Measurements from ENCODE around the gene USP20.

Gene USP20

GRCh38 chr9:129881547-129882324 lies 46.5 kb downstream of the USP20 start:
- H3K9ac ChIP-seq (ENCODE audit: low read depth in 1 of 2, low read length in 2 of 2): no peak overlapping the region
- H3K4me3 ChIP-seq (ENCODE audit: low read depth in 1 of 2, low read length in 2 of 2): no peak overlapping the region
- H3K4me1 ChIP-seq (ENCODE audit: control insufficient read depth in 1 of 2, insufficient read depth in 2 of 2, low read length in 2 of 2): peaks cover 25 to 28% of the 10 kb centered on the region in 2 donors
- peaks cover 1 to 2% of the 10 kb centered on the region in 2 donors for H3K27me3 ChIP-seq (ENCODE audit: control insufficient read depth in 1 of 2, insufficient read depth in 2 of 2, low read length in 2 of 2)
- no peaks in the 10 kb centered on the region for H3K9me3 ChIP-seq (ENCODE audit: control insufficient read depth in 1 of 2, low read length in 2 of 2)
- no peak overlapping the region for H3K27ac ChIP-seq (ENCODE audit: low read depth, low read length)
- H3K36me3 ChIP-seq (ENCODE audit: control insufficient read depth in 1 of 2, insufficient read depth in 2 of 2, low read length in 2 of 2): peaks cover 2 to 28% of the 10 kb centered on the region in 2 donors

- Histone ChIP-seq H3K9ac (ENCODE audit: low read depth in 1 of 2, low read length in 2 of 2) (peak overlapping the region; percentile 45 to 71), H3K27ac (ENCODE audit: low read depth, low read length) (peak overlapping the region; percentile 78), H3K27me3 (ENCODE audit: control insufficient read depth in 1 of 2, insufficient read depth in 2 of 2, low read length in 2 of 2) (peaks cover 4 to 8% of the 10 kb centered on the region in 2 donors), H3K9me3 (ENCODE audit: control insufficient read depth in 1 of 2, low read length in 2 of 2) (no peaks in the 10 kb centered on the region), H3K36me3 (ENCODE audit: control insufficient read depth in 1 of 2, insufficient read depth in 2 of 2, low read length in 2 of 2) (peaks cover 0 to 21% of the 10 kb centered on the region in 2 donors), H3K4me3 (ENCODE audit: low read depth in 1 of 2, low read length in 2 of 2) (peak overlapping the region; percentile 59 to 88), H3K4me1 (ENCODE audit: control insufficient read depth in 1 of 2, insufficient read depth in 2 of 2, low read length in 2 of 2) (peaks cover 34 to 36% of the 10 kb centered on the region in 2 donors)
These were observed 49.2 kb downstream of the USP20 start for GRCh38 chr9:129884220-129885017.

DNA sequence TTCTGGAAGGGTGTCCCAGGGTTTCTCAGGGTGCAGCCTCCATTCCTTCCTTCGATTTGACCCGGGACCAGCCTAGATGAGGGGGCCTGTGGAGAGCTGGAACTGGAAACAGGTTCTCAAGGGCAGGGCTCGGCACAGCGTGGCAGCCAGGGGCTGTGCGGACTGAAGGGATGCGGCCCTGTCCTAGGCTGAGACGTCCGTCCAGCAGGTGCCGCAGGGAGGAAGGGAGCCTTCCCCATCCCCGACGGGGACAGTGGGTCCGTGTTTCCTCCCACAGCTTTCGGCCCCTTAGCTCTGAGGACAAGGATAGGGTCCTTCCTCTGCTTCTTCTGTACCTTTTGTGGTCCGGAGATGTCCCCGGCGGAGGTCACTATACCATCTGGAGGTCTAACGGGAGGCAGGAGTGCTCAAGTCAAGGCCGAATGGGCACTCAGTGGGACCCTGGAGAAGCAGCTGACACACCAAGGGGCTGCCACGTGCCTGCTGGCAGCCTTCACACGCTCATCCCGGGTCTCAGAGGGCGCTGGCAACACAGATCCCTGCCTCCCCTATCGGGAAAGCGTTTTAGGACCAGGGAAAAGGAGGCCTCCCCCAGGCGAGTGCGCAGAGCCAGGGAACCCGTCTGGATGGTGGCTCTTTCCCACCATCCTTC lies 49.9 kb downstream of the USP20 start:
- Histone ChIP-seq H3K27me3 (ENCODE audit: control insufficient read depth in 1 of 2, insufficient read depth in 2 of 2, low read length in 2 of 2) (peaks cover 4 to 8% of the 10 kb centered on the region in 2 donors), H3K36me3 (ENCODE audit: control insufficient read depth in 1 of 2, insufficient read depth in 2 of 2, low read length in 2 of 2) (peaks cover 0 to 21% of the 10 kb centered on the region in 2 donors), H3K4me3 (ENCODE audit: low read depth in 1 of 2, low read length in 2 of 2) (peak overlapping the region; percentile 59 to 88), H3K9ac (ENCODE audit: low read depth in 1 of 2, low read length in 2 of 2) (peak overlapping the region; percentile 45 to 71), H3K27ac (ENCODE audit: low read depth, low read length) (peak overlapping the region; percentile 78), H3K4me1 (ENCODE audit: control insufficient read depth in 1 of 2, insufficient read depth in 2 of 2, low read length in 2 of 2) (peaks cover 34 to 41% of the 10 kb centered on the region in 2 donors), H3K9me3 (ENCODE audit: control insufficient read depth in 1 of 2, low read length in 2 of 2) (no peaks in the 10 kb centered on the region)

- Histone ChIP-seq H3K27ac (ENCODE audit: low read depth, low read length) (peak overlapping the region; percentile 78), H3K27me3 (ENCODE audit: control insufficient read depth in 1 of 2, insufficient read depth in 2 of 2, low read length in 2 of 2) (peaks cover 4 to 8% of the 10 kb centered on the region in 2 donors), H3K9ac (ENCODE audit: low read depth in 1 of 2, low read length in 2 of 2) (peak overlapping the region; percentile 45 to 71), H3K9me3 (ENCODE audit: control insufficient read depth in 1 of 2, low read length in 2 of 2) (no peaks in the 10 kb centered on the region), H3K4me3 (ENCODE audit: low read depth in 1 of 2, low read length in 2 of 2) (peak overlapping the region; percentile 59 to 88), H3K4me1 (ENCODE audit: control insufficient read depth in 1 of 2, insufficient read depth in 2 of 2, low read length in 2 of 2) (peaks cover 34 to 42% of the 10 kb centered on the region in 2 donors), H3K36me3 (ENCODE audit: control insufficient read depth in 1 of 2, insufficient read depth in 2 of 2, low read length in 2 of 2) (peaks cover 0 to 18% of the 10 kb centered on the region in 2 donors)
These were observed 50.4 kb downstream of the USP20 start for GRCh38 chr9:129885670-129886106.

GRCh38 chr9:129886226-129887174 lies 51.2 kb downstream of the USP20 start:
- Histone ChIP-seq H3K27ac (ENCODE audit: low read depth, low read length) (peak overlapping the region; percentile 78), H3K4me1 (ENCODE audit: control insufficient read depth in 1 of 2, insufficient read depth in 2 of 2, low read length in 2 of 2) (peaks cover 36 to 42% of the 10 kb centered on the region in 2 donors), H3K9ac (ENCODE audit: low read depth in 1 of 2, low read length in 2 of 2) (peak overlapping the region; percentile 20 to 71), H3K36me3 (ENCODE audit: control insufficient read depth in 1 of 2, insufficient read depth in 2 of 2, low read length in 2 of 2) (peaks cover 0 to 10% of the 10 kb centered on the region in 2 donors), H3K4me3 (ENCODE audit: low read depth in 1 of 2, low read length in 2 of 2) (peak overlapping the region; percentile 30 to 88), H3K9me3 (ENCODE audit: control insufficient read depth in 1 of 2, low read length in 2 of 2) (no peaks in the 10 kb centered on the region), H3K27me3 (ENCODE audit: control insufficient read depth in 1 of 2, insufficient read depth in 2 of 2, low read length in 2 of 2) (peaks cover 4 to 8% of the 10 kb centered on the region in 2 donors)

DNA sequence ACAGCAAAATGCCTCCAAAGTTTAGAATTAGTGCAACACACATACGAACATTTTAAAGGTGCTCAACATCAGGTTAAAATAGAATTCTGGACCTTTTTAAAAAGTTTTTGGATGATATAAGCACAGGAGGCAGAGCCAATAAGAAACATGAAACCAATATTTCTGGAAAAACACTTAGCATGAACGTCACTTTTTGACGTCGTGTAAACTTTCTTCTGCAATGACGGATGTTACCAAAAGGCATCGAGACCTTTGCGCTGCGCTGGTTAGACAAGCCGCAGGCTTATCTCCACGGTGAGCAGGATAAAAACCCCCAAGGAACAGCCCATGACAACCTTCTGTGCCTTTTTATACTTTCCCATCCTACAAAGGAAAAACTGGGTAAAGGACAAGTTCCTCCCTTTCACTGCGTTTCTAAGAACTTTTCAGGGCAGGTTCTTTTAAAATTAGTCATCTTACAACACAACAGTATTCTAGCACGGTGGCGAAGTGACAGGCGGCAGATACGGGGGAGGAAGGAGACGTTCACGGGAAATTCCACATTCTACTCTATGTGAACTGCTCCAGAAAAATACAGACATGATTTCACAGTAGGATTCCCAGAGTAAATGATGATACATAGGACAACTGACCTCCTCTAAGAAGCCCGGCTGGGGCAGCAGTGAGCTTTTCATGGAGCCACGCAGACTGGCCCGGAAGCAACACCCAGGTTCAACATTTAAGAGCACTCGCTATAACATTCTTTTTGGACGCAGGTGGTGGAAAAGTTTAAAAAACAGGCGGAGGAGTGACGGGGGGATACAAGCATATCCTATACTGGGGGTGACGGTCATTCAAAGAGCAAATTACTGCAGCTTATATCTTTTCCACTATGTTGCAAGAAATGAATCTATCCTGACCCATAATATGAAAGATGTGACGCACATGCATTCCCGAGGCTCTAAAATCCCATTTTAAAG lies 52.4 kb downstream of the USP20 start:
- Histone ChIP-seq H3K4me3 (ENCODE audit: low read depth in 1 of 2, low read length in 2 of 2) (peak overlapping the region; percentile 33 to 41), H3K9me3 (ENCODE audit: control insufficient read depth in 1 of 2, low read length in 2 of 2) (no peaks in the 10 kb centered on the region), H3K36me3 (ENCODE audit: control insufficient read depth in 1 of 2, insufficient read depth in 2 of 2, low read length in 2 of 2) (peaks cover 0 to under 1% of the 10 kb centered on the region in 2 donors), H3K27ac (ENCODE audit: low read depth, low read length) (peak overlapping the region; percentile 78), H3K4me1 (ENCODE audit: control insufficient read depth in 1 of 2, insufficient read depth in 2 of 2, low read length in 2 of 2) (peaks cover 39 to 42% of the 10 kb centered on the region in 2 donors), H3K9ac (ENCODE audit: low read depth in 1 of 2, low read length in 2 of 2) (peak overlapping the region; percentile 30 to 71), H3K27me3 (ENCODE audit: control insufficient read depth in 1 of 2, insufficient read depth in 2 of 2, low read length in 2 of 2) (peaks cover 4 to 11% of the 10 kb centered on the region in 2 donors)

DNA sequence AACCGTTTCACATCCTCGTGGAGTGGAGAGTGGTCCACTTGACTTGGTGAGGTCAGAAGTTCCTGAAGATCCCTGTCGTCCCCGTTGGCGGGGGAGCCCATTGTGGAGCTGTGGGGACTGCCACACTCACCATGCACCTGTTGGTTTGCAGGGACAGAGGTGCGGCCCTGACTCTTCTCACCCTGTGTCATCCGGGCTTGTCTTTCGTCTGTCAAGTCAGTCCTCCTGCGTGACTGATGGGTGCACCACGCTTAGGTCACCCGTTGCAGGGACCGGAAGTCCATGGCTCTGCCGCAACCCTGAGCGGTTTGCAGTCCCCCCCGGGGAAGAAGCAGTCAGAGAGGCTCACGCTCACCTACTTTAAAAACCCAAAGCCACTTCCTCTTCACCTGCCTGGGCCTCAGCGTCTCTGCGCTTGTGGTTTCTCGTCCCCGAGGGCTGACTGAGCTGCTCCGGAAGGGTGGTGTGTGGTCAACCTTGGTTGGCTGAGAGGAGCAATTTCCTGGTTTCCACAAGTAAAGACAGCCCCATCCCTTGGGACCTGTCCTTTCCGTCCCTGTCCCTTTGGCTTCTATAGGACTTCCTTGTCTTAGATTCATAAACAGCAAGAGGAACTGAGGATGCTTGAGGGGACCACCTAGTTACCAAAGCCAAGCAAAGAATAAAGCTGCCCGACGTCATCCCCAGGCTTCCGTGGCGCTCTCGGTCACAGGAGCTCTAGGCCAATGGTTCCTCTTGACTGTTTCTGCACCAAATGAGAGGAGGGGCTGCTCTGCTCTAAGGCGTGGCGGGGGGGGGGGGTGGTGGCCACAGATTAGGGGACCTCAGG lies 53.2 kb downstream of the USP20 start:
- Histone ChIP-seq H3K27me3 (ENCODE audit: control insufficient read depth in 1 of 2, insufficient read depth in 2 of 2, low read length in 2 of 2) (peaks cover 4 to 11% of the 10 kb centered on the region in 2 donors), H3K4me3 (ENCODE audit: low read depth in 1 of 2, low read length in 2 of 2) (peak overlapping the region; percentile 33 to 41), H3K9ac (ENCODE audit: low read depth in 1 of 2, low read length in 2 of 2) (peak overlapping the region; percentile 30 to 71), H3K4me1 (ENCODE audit: control insufficient read depth in 1 of 2, insufficient read depth in 2 of 2, low read length in 2 of 2) (peaks cover 39 to 47% of the 10 kb centered on the region in 2 donors), H3K9me3 (ENCODE audit: control insufficient read depth in 1 of 2, low read length in 2 of 2) (no peaks in the 10 kb centered on the region), H3K27ac (ENCODE audit: low read depth, low read length) (peak overlapping the region; percentile 73), H3K36me3 (ENCODE audit: control insufficient read depth in 1 of 2, insufficient read depth in 2 of 2, low read length in 2 of 2) (no peaks in the 10 kb centered on the region)
